Measurements from ENCODE around the gene GPHN. TPM values are rescaled to one million over a fixed set of nuclear protein-coding genes. Genes with fewer than 3 reads are reported as not detected.

GPHN gene
- total RNA-seq, 2 experiments from 2014 or later = 30.7 to 35.8 TPM

- H3K36me3 Mint-ChIP-seq = peaks cover 28% of the 10 kb centered on the region
- H3K4me3 Mint-ChIP-seq = no peak overlapping the region
- H3K4me1 Mint-ChIP-seq = peaks cover 1% of the 10 kb centered on the region
- H3K27ac Mint-ChIP-seq = no peak overlapping the region
- no peak for DNase-seq
- peaks cover 6% of the 10 kb centered on the region for H3K9me3 Mint-ChIP-seq
- H3K27me3 Mint-ChIP-seq = no peaks in the 10 kb centered on the region
These were observed 563.6 kb downstream of the GPHN start for GRCh38 chr14:67071506-67071905.

- H3K36me3 Mint-ChIP-seq = peaks cover 12% of the 10 kb centered on the region
- H3K9me3 Mint-ChIP-seq = no peaks in the 10 kb centered on the region
- no peaks in the 10 kb centered on the region for H3K27me3 Mint-ChIP-seq
- no peak for DNase-seq
- no peaks in the 10 kb centered on the region for H3K4me1 Mint-ChIP-seq
- no peak overlapping the region for H3K27ac Mint-ChIP-seq
- no peak overlapping the region for H3K4me3 Mint-ChIP-seq
These were observed 570.0 kb downstream of the GPHN start for GRCh38 chr14:67077921-67078320.

GRCh38 chr14:67079846-67080245, 571.9 kb downstream of the GPHN start:
- no peak for DNase-seq
- no peaks in the 10 kb centered on the region for H3K4me1 Mint-ChIP-seq
- peaks cover 2% of the 10 kb centered on the region for H3K9me3 Mint-ChIP-seq
- no peak overlapping the region for H3K27ac Mint-ChIP-seq
- no peaks in the 10 kb centered on the region for H3K27me3 Mint-ChIP-seq
- peaks cover 20% of the 10 kb centered on the region for H3K36me3 Mint-ChIP-seq
- no peak overlapping the region for H3K4me3 Mint-ChIP-seq

GRCh38 chr14:67108230-67108629, 600.3 kb downstream of the GPHN start:
- no peak overlapping the region for H3K4me3 Mint-ChIP-seq
- H3K9me3 Mint-ChIP-seq = peaks cover 29% of the 10 kb centered on the region
- H3K27me3 Mint-ChIP-seq = no peaks in the 10 kb centered on the region

GRCh38 chr14:67111022-67111421, 603.1 kb downstream of the GPHN start:
- Mint-ChIP-seq H3K4me1 (no peaks in the 10 kb centered on the region), H3K36me3 (peaks cover 11% of the 10 kb centered on the region), H3K9me3 (peaks cover 8% of the 10 kb centered on the region), H3K27ac (no peak overlapping the region), H3K27me3 (no peaks in the 10 kb centered on the region), H3K4me3 (no peak overlapping the region)
- DNase-seq = no peak

More at GRCh38 chr14:67108230-67108629, 600.3 kb downstream of the GPHN start:
- H3K36me3 Mint-ChIP-seq = peaks cover 30% of the 10 kb centered on the region
- H3K27ac Mint-ChIP-seq = no peak overlapping the region
- H3K4me1 Mint-ChIP-seq = no peaks in the 10 kb centered on the region
- no peak for DNase-seq

- no peak for DNase-seq
- no peaks in the 10 kb centered on the region for H3K27me3 Mint-ChIP-seq
- no peaks in the 10 kb centered on the region for H3K9me3 Mint-ChIP-seq
- peaks cover 5% of the 10 kb centered on the region for H3K36me3 Mint-ChIP-seq
- H3K27ac Mint-ChIP-seq = no peak overlapping the region
- H3K4me3 Mint-ChIP-seq = no peak overlapping the region
- no peaks in the 10 kb centered on the region for H3K4me1 Mint-ChIP-seq
These were observed 604.4 kb downstream of the GPHN start for GRCh38 chr14:67112344-67112743.

- peaks cover 33% of the 10 kb centered on the region for H3K36me3 Mint-ChIP-seq
- H3K9me3 Mint-ChIP-seq = peaks cover 3% of the 10 kb centered on the region
- no peaks in the 10 kb centered on the region for H3K27me3 Mint-ChIP-seq
- no peak overlapping the region for H3K4me3 Mint-ChIP-seq
- no peaks in the 10 kb centered on the region for H3K4me1 Mint-ChIP-seq
- H3K27ac Mint-ChIP-seq = no peak overlapping the region
- no peak for DNase-seq
These were observed 619.2 kb downstream of the GPHN start for GRCh38 chr14:67127174-67127573.

- H3K36me3 Mint-ChIP-seq = peaks cover 26% of the 10 kb centered on the region
- H3K27me3 Mint-ChIP-seq = no peaks in the 10 kb centered on the region
- peaks cover 12% of the 10 kb centered on the region for H3K4me1 Mint-ChIP-seq
- no peak overlapping the region for H3K4me3 Mint-ChIP-seq
- H3K27ac Mint-ChIP-seq = no peak overlapping the region
- peaks cover 3% of the 10 kb centered on the region for H3K9me3 Mint-ChIP-seq
- no peak for DNase-seq
These were observed 621.8 kb downstream of the GPHN start for GRCh38 chr14:67129768-67130167.

GRCh38 chr14:67131691-67132090, 623.7 kb downstream of the GPHN start:
- no peak overlapping the region for H3K4me3 Mint-ChIP-seq
- H3K27ac Mint-ChIP-seq = no peak overlapping the region
- no peaks in the 10 kb centered on the region for H3K27me3 Mint-ChIP-seq
- H3K36me3 Mint-ChIP-seq = peaks cover 27% of the 10 kb centered on the region
- peaks cover 18% of the 10 kb centered on the region for H3K4me1 Mint-ChIP-seq
- H3K9me3 Mint-ChIP-seq = peaks cover 4% of the 10 kb centered on the region
- no peak for DNase-seq

GRCh38 chr14:67133144-67133543, 625.2 kb downstream of the GPHN start:
- H3K27ac Mint-ChIP-seq = no peak overlapping the region
- H3K4me3 Mint-ChIP-seq = no peak overlapping the region
- H3K4me1 Mint-ChIP-seq = peaks cover 18% of the 10 kb centered on the region
- H3K9me3 Mint-ChIP-seq = peaks cover 4% of the 10 kb centered on the region
- H3K36me3 Mint-ChIP-seq = peaks cover 24% of the 10 kb centered on the region
- no peak for DNase-seq
- H3K27me3 Mint-ChIP-seq = no peaks in the 10 kb centered on the region

- H3K27ac Mint-ChIP-seq = peak overlapping the region; percentile 89
- no peak overlapping the region for H3K4me3 Mint-ChIP-seq
- H3K4me1 Mint-ChIP-seq = peaks cover 18% of the 10 kb centered on the region
These were observed 625.9 kb downstream of the GPHN start for GRCh38 chr14:67133595-67134441.

GRCh38 chr14:67137744-67138371, 629.9 kb downstream of the GPHN start:
- Mint-ChIP-seq H3K36me3 (peaks cover 18% of the 10 kb centered on the region), H3K4me3 (no peak overlapping the region), H3K9me3 (peaks cover 4% of the 10 kb centered on the region), H3K27me3 (no peaks in the 10 kb centered on the region), H3K4me1 (peaks cover 18% of the 10 kb centered on the region), H3K27ac (no peak overlapping the region)
- no peak for DNase-seq

More at GRCh38 chr14:67133595-67134441, 625.9 kb downstream of the GPHN start:
- H3K36me3 Mint-ChIP-seq = peaks cover 24% of the 10 kb centered on the region
- no peaks in the 10 kb centered on the region for H3K27me3 Mint-ChIP-seq
- no peak for DNase-seq
- H3K9me3 Mint-ChIP-seq = peaks cover 4% of the 10 kb centered on the region

GRCh38 chr14:67140556-67140955, 632.6 kb downstream of the GPHN start:
- H3K4me1 Mint-ChIP-seq = peaks cover 2% of the 10 kb centered on the region
- no peaks in the 10 kb centered on the region for H3K27me3 Mint-ChIP-seq
- H3K27ac Mint-ChIP-seq = no peak overlapping the region
- H3K36me3 Mint-ChIP-seq = peaks cover 8% of the 10 kb centered on the region
- peaks cover 2% of the 10 kb centered on the region for H3K9me3 Mint-ChIP-seq
- no peak for DNase-seq
- H3K4me3 Mint-ChIP-seq = no peak overlapping the region

- H3K9me3 Mint-ChIP-seq = no peaks in the 10 kb centered on the region
- H3K27ac Mint-ChIP-seq = no peak overlapping the region
- H3K27me3 Mint-ChIP-seq = no peaks in the 10 kb centered on the region
- no peak overlapping the region for H3K4me3 Mint-ChIP-seq
- H3K36me3 Mint-ChIP-seq = peaks cover 4% of the 10 kb centered on the region
- DNase-seq = no peak
- H3K4me1 Mint-ChIP-seq = no peaks in the 10 kb centered on the region
These were observed 633.4 kb downstream of the GPHN start for GRCh38 chr14:67141146-67141900.

- no peaks in the 10 kb centered on the region for H3K9me3 Mint-ChIP-seq
- no peak for DNase-seq
- no peaks in the 10 kb centered on the region for H3K4me1 Mint-ChIP-seq
- no peak overlapping the region for H3K27ac Mint-ChIP-seq
- no peaks in the 10 kb centered on the region for H3K36me3 Mint-ChIP-seq
- H3K4me3 Mint-ChIP-seq = no peak overlapping the region
- H3K27me3 Mint-ChIP-seq = no peaks in the 10 kb centered on the region
These were observed 643.2 kb downstream of the GPHN start for GRCh38 chr14:67151082-67151666.

Data from activated naive CD8-positive, alpha-beta T cell treated with anti-CD3 and anti-CD28 coated beads for 36 hours (primary cell).